ENCODE measurements around the gene PKNOX2.

Gene PKNOX2

DNA sequence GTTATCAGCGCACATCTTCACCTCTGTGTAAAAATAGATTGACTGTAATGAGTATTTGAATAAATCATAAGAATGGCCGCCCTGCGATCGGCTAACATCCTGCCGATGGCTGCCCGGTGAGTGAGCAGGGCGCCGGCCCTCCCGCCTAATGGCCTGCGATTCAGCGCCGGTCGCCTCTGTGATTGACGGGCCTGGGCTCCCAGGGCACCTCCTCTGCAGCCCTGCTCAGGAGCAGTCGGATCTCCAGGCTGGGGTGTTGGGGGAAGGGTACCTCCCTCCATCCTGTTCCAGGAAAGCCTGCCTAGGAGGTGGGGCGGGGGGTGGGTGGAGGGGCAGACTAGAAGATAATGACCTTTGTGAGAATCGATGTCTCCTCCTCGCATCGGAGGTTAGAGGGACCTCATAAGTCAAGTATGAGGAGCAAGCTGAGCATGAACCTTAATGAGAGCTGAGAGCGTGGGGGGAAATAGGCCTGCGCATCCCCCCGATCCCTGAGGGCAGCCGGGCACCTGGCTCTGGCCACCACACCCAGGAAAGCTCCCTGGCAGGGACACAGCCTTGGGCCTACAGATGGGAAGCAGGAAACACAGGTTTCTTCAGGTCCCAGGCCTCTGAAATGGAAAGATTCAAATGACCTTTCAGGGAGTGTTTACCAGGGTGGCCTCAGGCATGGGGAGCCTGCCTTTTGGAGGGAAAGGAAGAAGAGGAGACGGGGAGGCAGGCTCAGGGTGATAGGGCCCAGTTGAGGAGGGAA, 71.7 kb downstream of the PKNOX2 start:
- DNase-seq (ENCODE audit: low spot score) = no peak

DNA sequence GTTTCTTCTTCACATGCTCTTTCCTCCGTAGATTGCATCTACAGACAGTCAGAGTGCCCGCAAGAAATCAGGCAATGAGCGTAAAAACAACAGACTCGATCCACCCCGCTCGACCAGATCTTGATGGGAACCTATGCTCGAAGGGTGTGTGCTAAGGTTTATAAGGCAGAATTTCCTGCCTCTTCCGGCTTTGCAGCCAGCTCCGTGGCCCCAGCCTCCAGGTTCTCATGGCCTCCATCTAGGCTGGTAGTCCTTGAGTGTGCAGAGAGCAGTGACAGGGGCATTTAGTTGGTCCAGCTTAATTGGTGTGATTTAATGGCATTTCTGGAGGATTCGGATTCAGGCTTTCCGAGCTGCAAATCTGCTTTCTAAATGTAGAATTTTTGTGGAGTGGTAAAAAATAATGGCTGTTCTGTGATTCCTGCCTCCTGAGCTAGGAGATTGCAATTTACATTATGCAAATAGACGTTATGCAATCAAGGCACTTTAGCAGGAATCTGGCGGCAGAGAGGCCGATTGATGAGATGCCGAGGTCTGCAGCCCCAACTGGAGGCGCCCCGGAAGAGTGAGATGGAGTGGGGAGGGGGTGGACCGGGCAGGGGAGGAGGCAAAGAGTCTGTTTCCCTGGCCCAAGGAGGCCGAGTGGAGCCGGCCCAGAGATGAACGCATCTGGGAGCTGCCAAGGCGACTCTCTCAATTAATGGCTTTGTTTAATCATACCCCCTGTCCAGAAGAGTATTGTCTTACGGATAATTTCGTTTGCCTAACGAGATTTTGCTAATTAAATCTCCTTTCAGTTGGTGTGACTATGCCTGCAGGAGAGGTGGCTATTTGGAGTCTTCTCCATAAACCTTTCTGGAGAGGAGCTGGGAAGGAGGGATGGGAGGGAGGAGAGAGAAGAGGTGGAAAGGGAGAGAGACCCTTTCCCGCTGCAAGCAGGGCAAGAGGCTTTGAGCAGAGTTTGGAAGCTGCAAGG, 75.3 kb downstream of the PKNOX2 start:
- no peak for DNase-seq (ENCODE audit: low spot score)

DNA sequence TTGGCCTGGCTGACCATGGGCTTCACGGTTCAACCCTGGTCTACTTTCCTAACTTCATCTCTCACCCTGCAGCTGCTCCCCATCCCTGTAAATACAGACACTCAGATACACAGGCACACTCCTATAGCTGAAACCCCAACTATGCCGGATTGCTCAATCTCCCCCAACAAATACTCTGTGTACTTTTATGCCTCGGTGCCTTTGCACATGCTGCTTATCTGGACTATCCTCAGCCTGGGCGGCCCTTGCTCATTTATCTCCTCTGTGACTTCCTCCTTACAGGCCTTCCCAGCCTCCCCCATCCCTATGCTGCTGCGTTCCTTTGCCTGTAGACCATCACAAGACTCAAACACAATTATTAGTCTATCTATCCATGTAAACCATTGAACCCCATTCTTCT, 76.6 kb downstream of the PKNOX2 start:
- no peak for DNase-seq (ENCODE audit: low spot score)

DNA sequence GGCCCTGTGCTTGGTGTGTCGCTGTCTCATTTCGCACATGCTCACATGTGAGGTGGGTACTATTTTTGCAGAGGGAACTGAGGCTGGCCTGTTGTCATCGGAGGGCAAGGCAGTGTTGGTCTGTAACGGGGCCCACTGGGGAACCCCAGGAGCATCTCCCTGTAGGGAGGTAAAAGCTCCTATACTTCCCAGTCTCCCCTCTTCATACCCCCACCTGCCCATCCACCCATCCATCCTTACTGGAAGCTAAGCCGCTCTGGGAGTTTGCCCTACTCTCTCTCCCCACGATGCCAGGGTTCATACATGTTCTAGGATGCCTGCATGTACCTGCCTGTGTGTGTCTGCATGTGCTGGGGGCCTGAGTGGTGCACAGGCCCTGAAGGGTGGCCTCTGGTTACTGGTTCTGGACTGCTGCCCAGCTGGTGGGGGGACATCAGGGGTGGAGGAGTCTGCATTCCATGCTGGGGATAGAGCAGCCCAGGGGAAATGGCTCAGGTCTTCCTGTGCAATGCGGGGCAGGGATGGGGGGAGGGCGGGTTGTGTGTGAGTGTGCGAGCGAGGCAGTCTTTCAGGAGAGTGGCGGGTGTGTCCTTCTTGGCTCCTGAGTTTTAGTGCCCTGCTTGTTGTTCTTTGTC, 77.7 kb downstream of the PKNOX2 start:
- DNase-seq (ENCODE audit: low spot score) = no peak

DNA sequence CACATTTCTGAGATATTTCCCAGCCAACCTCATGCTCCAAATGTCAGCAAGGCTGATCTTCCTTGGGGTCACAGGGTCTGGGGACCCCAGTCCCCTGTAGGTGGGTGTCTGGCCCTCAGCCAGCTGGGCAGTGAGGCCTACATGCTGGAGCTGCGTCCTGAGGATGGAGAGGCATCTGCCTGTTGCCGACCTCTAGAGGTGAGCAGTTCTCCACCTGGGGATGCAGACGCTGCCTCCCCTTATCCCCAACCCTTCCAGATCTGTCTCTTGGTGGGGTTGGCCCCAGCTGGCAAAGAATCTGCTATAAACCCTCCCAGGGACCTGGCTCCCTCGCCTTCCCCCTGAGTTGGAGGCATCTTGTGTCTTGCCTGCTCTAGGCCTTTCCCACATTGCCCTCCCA, 79.6 kb downstream of the PKNOX2 start:
- no peak for DNase-seq (ENCODE audit: low spot score)

DNA sequence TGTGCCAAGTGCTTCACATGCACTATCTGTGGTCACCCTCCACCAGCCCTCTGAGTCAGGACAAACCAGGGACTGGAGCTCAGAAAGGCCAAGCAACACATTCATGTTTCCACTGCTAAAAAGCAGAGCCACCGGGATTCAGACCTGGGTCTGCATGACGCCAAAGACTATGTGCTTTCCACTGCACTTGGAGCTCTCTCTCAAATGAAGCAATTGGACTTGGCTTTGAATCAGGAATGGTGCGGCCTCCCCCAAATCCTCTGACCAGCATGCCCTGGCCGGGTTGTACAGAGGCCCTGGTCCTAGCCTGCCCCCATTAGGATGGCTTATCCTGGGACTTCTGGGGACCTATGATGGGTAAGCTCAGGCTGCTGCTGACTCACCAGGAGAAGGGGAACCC, 80.7 kb downstream of the PKNOX2 start:
- no peak for DNase-seq (ENCODE audit: low spot score)

DNA sequence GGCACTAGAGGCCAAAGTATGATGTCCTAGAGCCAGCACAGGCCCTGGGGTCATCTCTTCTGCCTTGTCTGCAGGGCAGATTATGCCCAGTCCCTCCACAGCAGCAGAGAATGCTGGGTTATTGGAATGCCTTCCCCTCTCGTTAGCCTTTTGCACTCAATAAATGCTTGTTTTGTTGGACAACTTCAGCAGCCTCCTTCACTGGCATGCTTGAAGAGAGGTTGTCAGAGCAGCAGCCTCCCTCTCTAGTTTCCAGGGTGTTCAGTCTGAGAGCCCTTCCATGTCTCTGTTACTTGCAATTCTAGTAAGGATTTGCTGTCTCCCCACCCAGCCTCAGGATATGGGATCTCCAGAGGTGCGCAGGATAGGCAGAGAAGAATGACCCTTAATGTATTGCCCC, 82.9 kb downstream of the PKNOX2 start:
- no peak for DNase-seq (ENCODE audit: low spot score)

DNA sequence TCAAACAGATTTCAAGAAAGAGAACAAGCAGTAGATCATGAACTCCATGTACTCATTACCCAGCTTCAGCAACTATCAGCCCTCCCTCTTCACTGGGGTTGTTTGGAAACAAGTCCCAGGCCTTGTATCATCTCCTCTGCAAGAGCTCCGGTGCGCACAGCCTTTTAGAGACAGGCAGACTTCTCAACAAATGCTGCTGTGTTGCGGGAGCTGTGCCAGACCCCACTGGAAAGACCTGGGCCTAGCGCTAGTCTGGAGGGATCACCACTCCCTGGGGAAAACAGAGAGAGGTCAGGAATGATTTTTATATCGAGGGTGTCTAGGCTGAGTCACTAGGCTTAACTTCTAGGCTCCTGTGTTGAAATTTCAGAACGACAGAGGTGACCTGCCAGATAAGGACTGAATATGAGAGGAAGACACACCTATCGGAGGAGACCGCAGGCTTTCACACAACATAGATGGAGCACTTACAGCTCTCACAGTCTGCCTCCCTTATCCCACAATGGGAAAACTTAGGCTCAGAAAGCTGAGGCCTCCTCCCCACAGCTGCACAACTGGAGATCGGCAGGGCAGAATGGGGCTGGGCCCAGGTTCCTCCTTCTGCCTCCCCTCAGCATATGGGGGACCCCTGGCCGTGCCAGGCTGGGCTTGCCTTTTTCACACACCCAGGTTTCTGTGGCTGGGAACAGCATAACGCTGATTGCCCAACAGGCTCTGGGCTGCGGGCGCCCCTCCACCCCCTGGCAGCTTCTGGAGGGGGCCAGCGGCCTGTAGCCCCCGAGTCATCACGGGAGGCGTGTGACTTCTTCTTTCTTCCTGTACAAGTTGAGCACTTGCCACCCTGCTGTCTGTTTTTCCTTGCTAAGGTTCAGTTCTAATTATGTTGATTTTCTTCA, 86.0 kb downstream of the PKNOX2 start:
- DNase-seq (ENCODE audit: low spot score) = no peak

DNA sequence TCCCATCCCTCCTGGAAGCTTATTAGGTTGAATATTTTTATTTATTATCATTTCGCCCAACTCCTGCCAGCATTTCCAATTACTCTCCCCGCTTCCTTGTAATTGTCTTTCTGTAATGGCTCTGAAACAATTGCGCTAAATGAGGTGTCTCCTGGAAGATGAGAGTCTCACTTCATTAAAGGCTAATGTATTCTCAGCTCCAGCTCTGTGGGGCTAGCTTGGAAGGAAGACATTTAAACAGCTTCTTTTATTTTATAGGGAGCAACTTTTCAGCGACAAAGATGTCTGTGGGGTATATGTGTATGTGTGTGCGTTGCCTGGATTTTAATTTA, 86.6 kb downstream of the PKNOX2 start:
- no peak for DNase-seq (ENCODE audit: low spot score)

DNA sequence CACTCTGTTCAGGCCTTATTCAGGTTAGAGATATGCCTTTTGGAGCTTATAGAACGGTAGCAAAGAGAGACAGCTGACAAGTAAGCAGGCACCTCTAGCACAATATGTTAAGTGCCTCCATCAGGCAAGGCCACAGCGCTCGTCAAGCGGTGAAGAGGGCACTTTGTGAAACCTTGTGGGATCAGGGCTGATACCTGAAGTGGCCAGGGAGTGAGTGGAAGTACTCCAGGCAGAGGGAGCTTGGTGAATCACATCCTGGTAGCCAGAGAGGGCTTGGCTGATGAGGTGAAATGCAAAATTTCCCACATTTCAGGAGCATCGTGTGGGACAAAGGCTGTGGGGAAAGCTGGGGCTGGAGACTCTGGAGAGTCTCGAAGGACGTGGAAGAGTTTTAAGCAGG, 87.4 kb downstream of the PKNOX2 start:
- no peak for DNase-seq (ENCODE audit: low spot score)

DNA sequence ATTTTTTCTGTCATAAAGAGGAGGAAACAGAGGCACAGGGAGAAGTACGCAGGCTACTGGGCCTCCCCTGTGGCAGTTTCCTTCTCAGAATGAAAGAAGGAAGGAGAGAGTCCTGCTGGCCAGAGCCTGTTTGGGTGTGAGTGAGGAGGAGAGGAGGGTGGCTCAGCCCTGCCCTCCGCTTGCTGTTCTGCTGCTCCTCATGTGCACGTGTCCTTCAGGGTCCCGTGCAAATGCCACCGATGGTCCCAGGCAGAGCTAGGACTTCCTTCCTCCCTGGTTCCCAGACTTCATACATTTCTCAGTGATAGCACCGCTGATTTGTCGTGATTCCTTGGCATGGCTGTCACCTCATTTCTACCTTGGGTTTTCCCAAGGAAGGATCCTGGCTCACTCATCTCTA, 88.7 kb downstream of the PKNOX2 start:
- DNase-seq (ENCODE audit: low spot score) = no peak

DNA sequence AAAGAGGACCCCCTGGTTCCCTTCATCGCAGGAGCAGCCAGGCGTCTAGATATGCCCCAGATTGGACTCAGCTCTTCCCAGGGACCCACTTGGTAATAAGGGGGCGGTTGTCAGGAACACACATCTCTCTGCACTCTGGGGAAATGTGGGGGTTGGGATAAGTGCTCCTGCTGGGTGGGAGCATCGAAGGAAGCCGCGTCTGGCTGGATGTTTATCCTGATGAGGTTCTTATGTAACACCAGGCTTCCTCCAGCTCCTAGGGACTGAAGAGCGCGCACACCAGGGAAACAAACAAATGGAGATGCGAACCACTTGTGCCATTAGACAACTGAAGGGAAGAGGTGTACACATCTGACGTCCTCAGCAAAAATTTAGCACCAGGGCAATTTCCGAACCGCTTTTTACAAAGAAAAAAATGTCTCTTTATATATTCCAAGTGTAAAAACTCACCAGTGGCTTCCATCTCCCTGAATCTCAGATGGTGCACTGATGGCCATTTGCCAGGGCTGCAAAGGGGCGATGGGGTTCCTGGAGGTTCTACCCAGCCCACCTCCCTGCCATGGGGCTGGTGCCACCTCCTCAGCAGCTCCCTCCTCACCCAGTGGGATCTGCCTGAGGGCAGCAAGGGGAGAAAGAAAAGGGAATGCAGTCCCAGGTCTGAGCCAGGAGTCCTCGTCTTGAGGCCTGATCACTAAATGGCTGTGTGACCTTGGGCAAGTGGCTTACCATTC, 89.4 kb downstream of the PKNOX2 start:
- no peak for DNase-seq (ENCODE audit: low spot score)

DNA sequence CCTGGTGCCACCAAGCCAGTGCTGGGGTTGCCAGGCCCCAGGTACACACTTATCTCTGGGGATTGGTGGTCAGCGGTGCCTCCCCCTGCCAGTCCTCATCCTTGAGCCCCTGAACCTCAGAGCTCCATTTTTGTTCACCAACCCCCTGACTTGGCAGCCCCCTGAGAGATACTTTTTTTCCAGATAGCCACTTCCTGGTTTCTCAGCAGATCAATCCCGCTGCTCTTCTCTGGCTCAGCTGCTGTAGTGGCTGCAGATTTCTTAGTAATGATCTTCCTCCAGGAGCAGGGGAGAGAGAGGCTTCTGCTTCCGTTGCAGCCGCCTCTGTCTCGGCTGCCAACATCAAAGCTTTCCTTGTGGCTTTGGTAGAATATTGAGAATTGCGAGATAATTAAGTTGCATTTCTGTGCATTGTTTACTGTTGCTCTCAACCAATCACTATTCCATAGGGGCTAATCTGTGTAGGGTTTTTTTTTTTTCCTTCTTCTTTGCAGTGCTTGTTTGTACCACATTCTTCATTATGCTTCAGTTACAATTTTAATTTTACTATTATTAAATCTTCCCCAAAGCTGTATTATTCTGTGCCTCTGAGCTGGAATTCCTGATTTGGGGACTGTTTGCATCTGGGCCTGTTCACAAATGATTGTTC, 92.1 kb downstream of the PKNOX2 start:
- no peak for DNase-seq (ENCODE audit: low spot score)

DNA sequence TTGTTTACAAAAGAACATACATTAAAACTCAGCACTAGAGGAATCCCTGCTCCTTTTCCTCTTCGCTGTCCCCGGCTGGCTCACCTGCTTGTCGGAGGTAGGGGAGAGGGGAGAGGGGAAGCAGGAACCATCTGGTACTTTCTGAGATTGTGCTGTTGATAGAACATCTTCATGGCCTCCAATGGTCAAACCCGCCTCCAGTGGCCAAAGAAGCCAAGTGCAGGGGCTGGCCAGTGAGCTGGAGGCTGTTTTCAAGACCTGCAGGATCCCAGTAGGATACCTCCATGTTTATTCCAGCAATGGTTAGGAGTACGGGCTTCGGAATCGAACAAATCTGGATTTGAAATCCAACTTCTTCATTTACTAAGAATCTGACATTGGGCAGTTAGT, 92.6 kb downstream of the PKNOX2 start:
- DNase-seq (ENCODE audit: low spot score) = no peak

DNA sequence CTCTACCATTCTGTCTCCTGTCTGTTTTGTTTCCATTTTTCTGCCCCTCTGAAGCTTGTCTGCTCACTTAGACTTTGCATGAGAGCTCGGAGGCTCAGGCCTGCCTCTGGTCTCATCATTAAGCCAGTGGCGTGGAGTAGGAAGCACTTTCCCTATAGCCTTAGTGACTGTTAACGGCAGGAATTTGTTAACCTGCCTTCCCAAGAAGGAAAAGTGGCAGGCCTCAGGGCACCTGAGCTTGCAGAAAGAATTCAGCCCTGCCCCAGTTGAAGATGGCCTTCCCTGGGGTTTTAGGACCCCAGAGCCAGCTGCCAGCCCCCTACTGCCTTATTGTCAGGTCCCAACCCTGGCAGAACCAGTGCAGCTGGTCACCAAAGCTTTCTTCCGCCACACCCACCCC, 93.2 kb downstream of the PKNOX2 start:
- no peak for DNase-seq (ENCODE audit: low spot score)

DNA sequence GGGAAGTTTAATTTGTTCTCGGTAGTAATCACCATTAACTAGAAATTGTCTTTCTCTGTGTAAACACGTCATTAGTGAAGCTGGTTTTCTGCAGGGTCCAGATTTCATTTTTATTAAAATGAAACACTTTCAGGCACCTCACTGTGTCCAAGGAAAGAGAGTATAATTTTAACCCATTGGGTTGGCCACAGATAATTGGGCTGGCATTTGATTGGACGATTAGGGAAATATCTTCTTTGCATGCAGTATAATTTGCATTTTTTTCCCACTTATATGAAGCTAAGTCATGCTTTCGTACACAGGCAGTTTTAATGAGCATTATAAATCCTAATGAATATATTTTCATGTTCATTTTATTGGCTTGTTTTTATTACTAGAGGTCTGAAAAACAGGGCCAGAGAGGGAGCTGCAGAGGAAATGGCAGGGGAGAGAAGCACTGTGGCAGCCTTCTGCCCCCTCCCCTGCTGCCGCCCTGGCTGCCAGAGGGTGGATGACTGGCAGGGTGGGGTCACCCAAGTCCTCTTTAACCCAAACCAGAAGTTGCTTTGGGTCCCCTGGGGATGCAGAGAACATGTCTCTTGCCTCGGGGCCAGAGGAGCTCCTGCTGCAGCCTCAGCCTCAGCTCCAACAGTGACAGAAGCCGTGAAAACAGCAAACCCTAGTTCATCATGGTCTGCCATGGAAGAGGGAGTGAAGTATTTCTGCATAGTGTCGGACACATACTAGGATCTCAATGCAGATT, 93.9 kb downstream of the PKNOX2 start:
- no peak for DNase-seq (ENCODE audit: low spot score)

DNA sequence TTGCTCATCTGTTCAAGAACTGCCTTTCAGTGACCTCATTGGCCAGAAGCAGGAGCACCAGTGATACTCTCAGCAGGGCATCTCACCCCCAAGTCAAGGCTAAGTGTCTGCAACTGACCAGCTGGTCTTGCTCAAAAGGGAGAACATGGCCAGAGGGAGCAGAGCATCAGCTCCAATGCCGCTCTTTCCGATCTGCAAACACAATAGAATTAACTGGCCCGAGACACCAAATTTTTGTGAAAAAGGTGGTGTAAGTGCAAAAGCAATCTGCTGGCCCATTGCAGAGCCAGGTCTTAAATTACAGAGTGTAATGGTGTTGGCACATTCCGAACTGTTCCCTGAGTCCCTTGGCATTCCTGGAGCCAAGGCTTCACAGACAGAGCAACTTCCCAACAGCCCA, 97.0 kb downstream of the PKNOX2 start:
- no peak for DNase-seq (ENCODE audit: low spot score)

DNA sequence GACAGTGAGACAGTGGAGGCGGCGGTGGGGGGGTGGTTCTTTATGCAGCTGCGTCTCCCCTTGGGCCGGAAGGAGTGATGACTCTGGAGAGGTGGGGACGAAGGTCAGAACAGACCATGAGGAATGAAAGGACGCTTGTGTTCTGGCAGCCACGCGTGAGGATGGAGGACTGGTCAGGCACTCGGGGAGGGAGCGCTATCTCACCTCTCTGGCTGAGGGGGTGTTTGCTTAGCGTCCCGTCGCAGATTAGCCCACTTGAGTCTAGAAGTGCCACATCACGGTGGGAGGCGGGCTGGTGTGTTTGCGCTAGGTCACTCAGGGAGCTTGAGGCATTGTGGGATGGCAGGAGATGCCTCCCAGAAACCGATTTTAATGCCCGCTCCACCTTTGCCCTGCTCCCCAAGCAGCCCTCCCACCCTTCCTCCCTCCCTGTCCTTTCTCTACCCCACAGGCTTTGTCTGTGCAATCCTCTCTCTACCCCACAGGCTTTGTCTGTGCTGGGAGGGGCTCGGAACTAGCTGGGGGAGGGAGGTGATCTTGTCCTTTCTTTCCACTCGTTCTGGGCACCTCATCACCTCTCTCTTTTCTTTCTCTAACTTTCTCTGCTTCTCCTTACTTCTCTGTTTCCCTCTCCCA, 97.8 kb downstream of the PKNOX2 start:
- no peak for DNase-seq (ENCODE audit: low spot score)

DNA sequence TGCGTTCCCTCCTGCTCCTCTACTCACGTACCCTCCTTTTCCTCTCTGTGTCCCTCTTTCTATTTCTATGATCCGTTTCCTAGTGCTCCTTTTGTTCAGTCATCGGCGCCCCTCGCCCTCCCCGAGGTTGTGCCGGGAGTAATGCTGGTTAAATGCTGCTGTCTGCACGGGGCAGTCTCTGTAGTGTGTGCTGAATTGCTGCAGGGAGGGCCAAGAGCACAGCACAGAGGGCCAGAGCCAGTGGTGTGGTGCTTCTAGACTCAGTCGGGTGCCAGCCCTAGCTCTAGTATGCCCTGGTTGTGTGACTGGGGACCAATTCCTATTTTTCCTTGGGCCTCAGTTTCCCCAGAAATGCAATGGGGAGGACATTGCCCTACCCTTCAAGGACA, 98.3 kb downstream of the PKNOX2 start:
- no peak for DNase-seq (ENCODE audit: low spot score)
